HFF-Myc (cell line): ENCODE results near the gene AGFG1.

Experiments used
- DNase-seq: peaks from one replicate; pipeline ENCODE4 v3.0.0-alpha.2; 2011; ENCODE audit warnings: low read depth; ENCODE audit errors: extremely low read depth
- H3K4me3 ChIP-seq: replicated peaks from 2 replicates; pipeline ENCODE4 v1.5.1; 2011; ENCODE audit warnings: low read depth, mild to moderate bottlenecking, control low read depth, low read length
- CTCF ChIP-seq: IDR thresholded peaks from 2 replicates; pipeline ENCODE4 v1.5.1; 2012; ENCODE audit warnings: mild to moderate bottlenecking, low read depth, low read length, control low read depth; ENCODE audit errors: missing control alignments

AGFG1 gene

GRCh38 chr2:227451655-227451992 lies 20.3 kb upstream of the AGFG1 start:
- H3K4me3 ChIP-seq = no peak overlapping the region
- no peak for TF ChIP-seq CTCF
- DNase-seq = no peak

GRCh38 chr2:227453810-227454209 lies 18.1 kb upstream of the AGFG1 start:
- TF ChIP-seq CTCF = no peak
- H3K4me3 ChIP-seq = no peak overlapping the region
- no peak for DNase-seq

GRCh38 chr2:227454323-227454860 lies 17.6 kb upstream of the AGFG1 start:
- H3K4me3 ChIP-seq = no peak overlapping the region
- TF ChIP-seq CTCF = no peak
- DNase-seq = no peak

- no peak overlapping the region for H3K4me3 ChIP-seq
- TF ChIP-seq CTCF = no peak
- no peak for DNase-seq
Measured at GRCh38 chr2:227455200-227455599, 16.8 kb upstream of the AGFG1 start.

GRCh38 chr2:227456102-227456501 lies 15.9 kb upstream of the AGFG1 start:
- no peak overlapping the region for H3K4me3 ChIP-seq
- no peak for TF ChIP-seq CTCF
- DNase-seq = no peak

- DNase-seq = no peak
- TF ChIP-seq CTCF = no peak
- no peak overlapping the region for H3K4me3 ChIP-seq
Measured at GRCh38 chr2:227456772-227457171, 15.2 kb upstream of the AGFG1 start.

- DNase-seq = no peak
- H3K4me3 ChIP-seq = no peak overlapping the region
- TF ChIP-seq CTCF = no peak
Measured at GRCh38 chr2:227460070-227460485, 11.9 kb upstream of the AGFG1 start.
